Measurements from ENCODE around the gene VAT1. TPM values are rescaled to one million over a fixed set of nuclear protein-coding genes. Genes with fewer than 3 reads are reported as not detected.

Gene VAT1
- total RNA-seq, 1 donor from 2014 or later, result 167 TPM

DNA sequence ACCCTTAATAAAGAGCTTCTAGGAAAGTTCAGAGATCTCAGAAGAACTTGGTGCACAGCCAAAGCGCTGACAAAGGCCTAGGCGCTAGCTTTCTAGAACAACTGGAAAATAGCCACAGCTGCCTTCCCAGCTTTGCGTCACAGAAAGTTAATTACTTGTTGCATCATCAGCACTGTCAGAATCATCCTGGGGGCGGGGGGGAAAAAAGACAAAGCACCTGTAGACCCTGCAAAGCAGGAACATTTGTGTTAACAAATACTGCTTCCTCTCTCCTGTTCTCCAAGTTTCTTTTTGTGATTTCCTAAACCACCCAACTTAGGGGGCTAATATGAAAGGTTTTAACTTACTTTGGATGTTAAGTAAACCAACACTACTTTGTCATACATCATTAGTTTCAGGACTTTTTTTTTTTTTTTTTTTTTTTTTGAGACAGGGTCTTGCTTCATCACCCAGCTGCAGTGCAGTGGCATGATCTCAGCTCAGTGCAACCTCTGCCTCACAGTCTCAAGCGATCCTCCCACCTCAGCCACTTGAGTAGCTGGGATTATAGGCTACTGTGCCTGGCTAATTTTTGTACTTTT is 53.1 kb downstream of the VAT1 start:
- peaks cover 5% of the 10 kb centered on the region for H3K4me1 Mint-ChIP-seq (ENCODE audit: unreplicated experiment)
- H3K36me3 Mint-ChIP-seq, result peaks cover 5% of the 10 kb centered on the region
- TF ChIP-seq, protein P1, sequence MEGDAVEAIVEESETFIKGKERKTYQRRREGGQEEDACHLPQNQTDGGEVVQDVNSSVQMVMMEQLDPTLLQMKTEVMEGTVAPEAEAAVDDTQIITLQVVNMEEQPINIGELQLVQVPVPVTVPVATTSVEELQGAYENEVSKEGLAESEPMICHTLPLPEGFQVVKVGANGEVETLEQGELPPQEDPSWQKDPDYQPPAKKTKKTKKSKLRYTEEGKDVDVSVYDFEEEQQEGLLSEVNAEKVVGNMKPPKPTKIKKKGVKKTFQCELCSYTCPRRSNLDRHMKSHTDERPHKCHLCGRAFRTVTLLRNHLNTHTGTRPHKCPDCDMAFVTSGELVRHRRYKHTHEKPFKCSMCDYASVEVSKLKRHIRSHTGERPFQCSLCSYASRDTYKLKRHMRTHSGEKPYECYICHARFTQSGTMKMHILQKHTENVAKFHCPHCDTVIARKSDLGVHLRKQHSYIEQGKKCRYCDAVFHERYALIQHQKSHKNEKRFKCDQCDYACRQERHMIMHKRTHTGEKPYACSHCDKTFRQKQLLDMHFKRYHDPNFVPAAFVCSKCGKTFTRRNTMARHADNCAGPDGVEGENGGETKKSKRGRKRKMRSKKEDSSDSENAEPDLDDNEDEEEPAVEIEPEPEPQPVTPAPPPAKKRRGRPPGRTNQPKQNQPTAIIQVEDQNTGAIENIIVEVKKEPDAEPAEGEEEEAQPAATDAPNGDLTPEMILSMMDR (conservative IDR thresholded peaks at IDR 0.05), result no peak
- H3K27me3 Mint-ChIP-seq, result no peaks in the 10 kb centered on the region
- no peak for DNase-seq (ENCODE audit: extremely low spot score, unreplicated experiment)
- H3K4me3 Mint-ChIP-seq, result no peak overlapping the region
- peak overlapping the region; percentile 21 for H3K27ac Mint-ChIP-seq
- no peaks in the 10 kb centered on the region for H3K9me3 Mint-ChIP-seq

DNA sequence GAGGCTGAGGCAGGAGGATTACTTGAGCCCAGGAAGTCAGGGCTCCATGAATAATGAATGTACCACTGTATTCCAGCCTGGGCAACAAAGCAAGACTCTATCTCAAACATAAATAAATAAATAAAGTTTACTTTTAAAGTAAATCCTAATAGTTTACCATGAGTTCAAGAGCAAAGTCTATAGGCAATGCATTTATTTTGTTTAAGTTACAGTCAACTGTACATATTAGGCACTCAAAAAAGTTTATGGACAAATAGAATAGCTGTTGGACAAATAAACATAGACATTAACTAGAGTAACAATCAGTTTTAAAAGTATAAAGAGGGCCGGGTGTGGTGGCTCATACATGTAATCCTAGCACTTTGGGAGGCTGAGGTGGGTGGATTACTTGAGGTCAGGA is 54.3 kb downstream of the VAT1 start:
- no peak for DNase-seq (ENCODE audit: extremely low spot score, unreplicated experiment)
- no peak overlapping the region for H3K27ac Mint-ChIP-seq
- H3K27me3 Mint-ChIP-seq, result no peaks in the 10 kb centered on the region
- H3K4me3 Mint-ChIP-seq, result no peak overlapping the region
- peaks cover 9% of the 10 kb centered on the region for H3K36me3 Mint-ChIP-seq
- peaks cover 11% of the 10 kb centered on the region for H3K4me1 Mint-ChIP-seq (ENCODE audit: unreplicated experiment)
- TF ChIP-seq, protein P1 (conservative IDR thresholded peaks at IDR 0.05), result no peak
- H3K9me3 Mint-ChIP-seq, result no peaks in the 10 kb centered on the region

Other genes starting within 250 kb of the VAT1 start
- gene VPS25, start 248.9 kb downstream of the VAT1 start, total RNA-seq (ENCODE audit: low replicate concordance), result 86.9 and 103 TPM in 2 replicates
- gene WNK4, start 241.8 kb downstream of the VAT1 start, total RNA-seq (ENCODE audit: low replicate concordance), result 2.7 and 4.2 TPM in 2 replicates
- 82.2 and 93.9 TPM in 2 replicates for gene COA3, start 223.7 kb downstream of the VAT1 start, total RNA-seq (ENCODE audit: low replicate concordance)
- gene CNTD1, start 223.5 kb downstream of the VAT1 start, total RNA-seq (ENCODE audit: low replicate concordance), result 0.46 TPM in 1 of 2 replicates, not detected in the other
- 62.5 and 72.1 TPM in 2 replicates for gene BECN1, start 198.1 kb downstream of the VAT1 start, total RNA-seq (ENCODE audit: low replicate concordance)
- gene PSME3, start 189.0 kb downstream of the VAT1 start, total RNA-seq (ENCODE audit: low replicate concordance), result 116 and 120 TPM in 2 replicates
- 2.7 and 3.4 TPM in 2 replicates for gene AOC2, start 177.8 kb downstream of the VAT1 start, total RNA-seq (ENCODE audit: low replicate concordance)
- 1.5 and 2.4 TPM in 2 replicates for gene AOC3, start 171.2 kb downstream of the VAT1 start, total RNA-seq (ENCODE audit: low replicate concordance)
- gene G6PC1, start 121.6 kb downstream of the VAT1 start, total RNA-seq (ENCODE audit: low replicate concordance), result 1.5 and 2.9 TPM in 2 replicates
- gene AARSD1, start 57.9 kb downstream of the VAT1 start, total RNA-seq (ENCODE audit: low replicate concordance), result 37.0 and 60.0 TPM in 2 replicates
- gene PTGES3L, start 42.3 kb downstream of the VAT1 start, total RNA-seq (ENCODE audit: low replicate concordance), result 1.0 and 1.5 TPM in 2 replicates
- 18.2 and 19.7 TPM in 2 replicates for gene RUNDC1, start 41.8 kb downstream of the VAT1 start, total RNA-seq (ENCODE audit: low replicate concordance)
- gene RPL27, start 24.0 kb downstream of the VAT1 start, total RNA-seq (ENCODE audit: low replicate concordance), result 1,148 and 1,194 TPM in 2 replicates
- gene IFI35, start 15.6 kb downstream of the VAT1 start, total RNA-seq (ENCODE audit: low replicate concordance), result 6.6 and 8.8 TPM in 2 replicates
- gene RND2, start 2.8 kb upstream of the VAT1 start, total RNA-seq (ENCODE audit: low replicate concordance), result 3.3 and 7.1 TPM in 2 replicates
- 19.4 and 38.9 TPM in 2 replicates for gene BRCA1, start 103.0 kb upstream of the VAT1 start, total RNA-seq (ENCODE audit: low replicate concordance)
- 60.8 and 65.9 TPM in 2 replicates for gene NBR1, start 148.8 kb upstream of the VAT1 start, total RNA-seq (ENCODE audit: low replicate concordance)
- gene TMEM106A, start 189.5 kb upstream of the VAT1 start, total RNA-seq (ENCODE audit: low replicate concordance), result 4.4 TPM in 2 replicates
- not detected in 2 replicates for gene CCDC200, start 206.2 kb upstream of the VAT1 start, total RNA-seq (ENCODE audit: low replicate concordance)
- gene RNU2-1, start 211.6 kb upstream of the VAT1 start, total RNA-seq (ENCODE audit: low replicate concordance), result 3,940 and 6,478 TPM in 2 replicates